Measurements from ENCODE around the gene IRF3. TPM values are rescaled to one million over a fixed set of nuclear protein-coding genes. Genes with fewer than 3 reads are reported as not detected.

Gene IRF3
- total RNA-seq, 1 experiment from 2014 or later: 131 TPM

- Histone ChIP-seq H3K27me3 (replicated peaks; ENCODE audit: control insufficient read depth, insufficient read depth, low read length) (no peaks in the 10 kb centered on the region), H3K4me1 (no peaks in the 10 kb centered on the region), H3K36me3 (ENCODE audit: control insufficient read depth, insufficient read depth, low read length) (peaks cover 5% of the 10 kb centered on the region; the same call in 1 of the 2 replicates), H3K4me3 (ENCODE audit: low read depth, low read length) (no peak overlapping the region), H3K9me3 (no peaks in the 10 kb centered on the region)
- H3K27me3 Mint-ChIP-seq (ENCODE audit: insufficient read depth, unreplicated experiment): no peaks in the 10 kb centered on the region
- no peaks in the 10 kb centered on the region for H3K4me1 Mint-ChIP-seq (ENCODE audit: low read depth, unreplicated experiment)
- ChIA-PET POLR2A (no interaction called here), CTCF (no interaction called here)
- BruUV-seq (replicated peaks): no TSS peak
- intact Hi-C loops (cut with micrococcal nuclease; ENCODE audit: unreplicated experiment): no loop called here
- no peak overlapping the region for H3K27ac Mint-ChIP-seq (ENCODE audit: unreplicated experiment)
- H3K9me3 Mint-ChIP-seq (ENCODE audit: unreplicated experiment): no peaks in the 10 kb centered on the region
- H3K36me3 Mint-ChIP-seq (ENCODE audit: insufficient read depth, unreplicated experiment): peaks cover 83% of the 10 kb centered on the region
- TF ChIP-seq CTCF (IDR thresholded peaks at IDR 0.05; ENCODE audit: insufficient read depth in 1 of 2, low read depth in 1 of 2, low read length in 1 of 2, severe bottlenecking in 1 of 2, unreplicated experiment in 1 of 2): no peak
- DNase-seq: no peak
- no peak overlapping the region for H3K4me3 Mint-ChIP-seq (ENCODE audit: unreplicated experiment)
These were observed 13.7 kb downstream of the IRF3 start for GRCh38 chr19:49651820-49652550.

GRCh38 chr19:49651029-49651819, 14.4 kb downstream of the IRF3 start:
- Histone ChIP-seq H3K4me1 (no peaks in the 10 kb centered on the region), H3K36me3 (ENCODE audit: control insufficient read depth, insufficient read depth, low read length) (peaks cover 5% of the 10 kb centered on the region; the same call in 1 of the 2 replicates), H3K4me3 (ENCODE audit: low read depth, low read length) (no peak overlapping the region), H3K9me3 (no peaks in the 10 kb centered on the region), H3K27me3 (replicated peaks; ENCODE audit: control insufficient read depth, insufficient read depth, low read length) (no peaks in the 10 kb centered on the region)
- Mint-ChIP-seq H3K9me3 (ENCODE audit: unreplicated experiment) (no peaks in the 10 kb centered on the region), H3K4me3 (ENCODE audit: unreplicated experiment) (no peak overlapping the region), H3K36me3 (ENCODE audit: insufficient read depth, unreplicated experiment) (peaks cover 83% of the 10 kb centered on the region), H3K27ac (ENCODE audit: unreplicated experiment) (no peak overlapping the region), H3K27me3 (ENCODE audit: insufficient read depth, unreplicated experiment) (no peaks in the 10 kb centered on the region), H3K4me1 (ENCODE audit: low read depth, unreplicated experiment) (no peaks in the 10 kb centered on the region)
- ChIA-PET CTCF (no interaction called here), POLR2A (no interaction called here)
- TF ChIP-seq CTCF (IDR thresholded peaks at IDR 0.05; ENCODE audit: insufficient read depth in 1 of 2, low read depth in 1 of 2, low read length in 1 of 2, severe bottlenecking in 1 of 2, unreplicated experiment in 1 of 2): no peak
- BruUV-seq (replicated peaks): no TSS peak
- intact Hi-C loops (cut with micrococcal nuclease; ENCODE audit: unreplicated experiment): no loop called here
- no peak for DNase-seq

GRCh38 chr19:49646586-49646985, 19.1 kb downstream of the IRF3 start:
- ChIA-PET POLR2A (no interaction called here), CTCF (no interaction called here)
- H3K36me3 ChIP-seq (ENCODE audit: control insufficient read depth, insufficient read depth, low read length): peaks cover 3% of the 10 kb centered on the region

More at GRCh38 chr19:49646586-49646985, 19.1 kb downstream of the IRF3 start:
- H3K4me1 ChIP-seq: peaks cover 7% of the 10 kb centered on the region
- intact Hi-C loops (cut with micrococcal nuclease; ENCODE audit: unreplicated experiment): no loop called here
- BruUV-seq (replicated peaks): no TSS peak
- peaks cover 78% of the 10 kb centered on the region for H3K36me3 Mint-ChIP-seq (ENCODE audit: insufficient read depth, unreplicated experiment)
- TF ChIP-seq CTCF (IDR thresholded peaks at IDR 0.05; ENCODE audit: insufficient read depth in 1 of 2, low read depth in 1 of 2, low read length in 1 of 2, severe bottlenecking in 1 of 2, unreplicated experiment in 1 of 2): no peak
- peaks cover 15% of the 10 kb centered on the region for H3K4me1 Mint-ChIP-seq (ENCODE audit: low read depth, unreplicated experiment)
- no peaks in the 10 kb centered on the region for H3K9me3 ChIP-seq
- H3K27me3 ChIP-seq (replicated peaks; ENCODE audit: control insufficient read depth, insufficient read depth, low read length): no peaks in the 10 kb centered on the region
- H3K4me3 Mint-ChIP-seq (ENCODE audit: unreplicated experiment): no peak overlapping the region
- H3K27ac Mint-ChIP-seq (ENCODE audit: unreplicated experiment): no peak overlapping the region
- H3K9me3 Mint-ChIP-seq (ENCODE audit: unreplicated experiment): no peaks in the 10 kb centered on the region
- H3K4me3 ChIP-seq (ENCODE audit: low read depth, low read length): no peak overlapping the region
- no peak for DNase-seq
- H3K27me3 Mint-ChIP-seq (ENCODE audit: insufficient read depth, unreplicated experiment): no peaks in the 10 kb centered on the region
